ENCODE results near the gene ATP6V1A. TPM values are rescaled to one million over a fixed set of nuclear protein-coding genes. Genes with fewer than 3 reads are reported as not detected.

Gene ATP6V1A
- total and polyA plus RNA-seq, 2 of the 13 experiments (the other 11 are each of a cell fraction or from before 2014, with no cell fraction given): 23.4 to 95.1 TPM

DNA sequence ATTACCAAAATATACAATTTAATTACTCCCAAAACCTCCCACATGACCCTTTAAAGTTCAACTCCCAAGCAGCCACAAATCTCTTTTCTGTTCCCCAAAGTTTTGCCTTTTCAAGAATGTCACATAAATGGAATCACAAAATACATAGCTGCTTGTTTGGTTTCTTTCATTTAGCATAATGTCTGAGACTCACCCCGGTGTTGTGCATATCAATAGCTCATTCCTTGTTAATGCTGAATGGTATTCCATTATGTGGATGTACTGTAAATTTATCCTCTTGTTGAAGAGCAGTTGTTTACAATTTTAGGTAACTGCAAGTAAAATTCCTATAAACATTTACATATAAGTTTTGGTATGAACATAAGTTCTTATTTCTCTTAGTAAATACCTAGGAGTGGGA is 16.3 kb upstream of the ATP6V1A start:
- H3K4me2 ChIP-seq (ENCODE audit: low read depth, low read length): no peak overlapping the region
- BruUV-seq (replicated peaks): no TSS peak
- H3K4me1 ChIP-seq (ENCODE audit: insufficient read depth, low read length): peaks cover 4% of the 10 kb centered on the region
- H3K79me2 ChIP-seq (ENCODE audit: insufficient read depth, low read length): peaks cover 97% of the 10 kb centered on the region
- H3K4me3 ChIP-seq (replicated peaks in 1 of 3; ENCODE audit: insufficient read depth in 1 of 3, low read depth in 2 of 3, low read length in 3 of 3): no peak overlapping the region
- no peak for FAIRE-seq
- WGBS (ENCODE audit: low lambda C conversion rate): 100% methylated on average over 1 of the region's 1 CpG
- H3K27ac ChIP-seq (ENCODE audit: extremely low read length, insufficient read depth, low read length): no peak overlapping the region
- H2AFZ ChIP-seq (ENCODE audit: low read length): no peak overlapping the region
- DNase-seq (ENCODE audit: low spot score): no peak
- TF ChIP-seq JUND (CRISPR knock-in tag; IDR thresholded peaks at IDR 0.05): no peak
- no peak for TF ChIP-seq FOSL2 (CRISPR knock-in tag; IDR thresholded peaks at IDR 0.05)
- no peak for TF ChIP-seq YEATS4 (CRISPR knock-in tag; IDR thresholded peaks at IDR 0.05; ENCODE audit: borderline replicate concordance)
- TF ChIP-seq, protein P1, sequence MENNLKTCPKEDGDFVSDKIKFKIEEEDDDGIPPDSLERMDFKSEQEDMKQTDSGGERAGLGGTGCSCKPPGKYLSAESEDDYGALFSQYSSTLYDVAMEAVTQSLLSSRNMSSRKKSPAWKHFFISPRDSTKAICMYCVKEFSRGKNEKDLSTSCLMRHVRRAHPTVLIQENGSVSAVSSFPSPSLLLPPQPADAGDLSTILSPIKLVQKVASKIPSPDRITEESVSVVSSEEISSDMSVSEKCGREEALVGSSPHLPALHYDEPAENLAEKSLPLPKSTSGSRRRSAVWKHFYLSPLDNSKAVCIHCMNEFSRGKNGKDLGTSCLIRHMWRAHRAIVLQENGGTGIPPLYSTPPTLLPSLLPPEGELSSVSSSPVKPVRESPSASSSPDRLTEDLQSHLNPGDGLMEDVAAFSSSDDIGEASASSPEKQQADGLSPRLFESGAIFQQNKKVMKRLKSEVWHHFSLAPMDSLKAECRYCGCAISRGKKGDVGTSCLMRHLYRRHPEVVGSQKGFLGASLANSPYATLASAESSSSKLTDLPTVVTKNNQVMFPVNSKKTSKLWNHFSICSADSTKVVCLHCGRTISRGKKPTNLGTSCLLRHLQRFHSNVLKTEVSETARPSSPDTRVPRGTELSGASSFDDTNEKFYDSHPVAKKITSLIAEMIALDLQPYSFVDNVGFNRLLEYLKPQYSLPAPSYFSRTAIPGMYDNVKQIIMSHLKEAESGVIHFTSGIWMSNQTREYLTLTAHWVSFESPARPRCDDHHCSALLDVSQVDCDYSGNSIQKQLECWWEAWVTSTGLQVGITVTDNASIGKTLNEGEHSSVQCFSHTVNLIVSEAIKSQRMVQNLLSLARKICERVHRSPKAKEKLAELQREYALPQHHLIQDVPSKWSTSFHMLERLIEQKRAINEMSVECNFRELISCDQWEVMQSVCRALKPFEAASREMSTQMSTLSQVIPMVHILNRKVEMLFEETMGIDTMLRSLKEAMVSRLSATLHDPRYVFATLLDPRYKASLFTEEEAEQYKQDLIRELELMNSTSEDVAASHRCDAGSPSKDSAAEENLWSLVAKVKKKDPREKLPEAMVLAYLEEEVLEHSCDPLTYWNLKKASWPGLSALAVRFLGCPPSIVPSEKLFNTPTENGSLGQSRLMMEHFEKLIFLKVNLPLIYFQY (CRISPR knock-in tag; IDR thresholded peaks at IDR 0.05; ENCODE audit: borderline replicate concordance): no peak
- TF ChIP-seq, protein P2, sequence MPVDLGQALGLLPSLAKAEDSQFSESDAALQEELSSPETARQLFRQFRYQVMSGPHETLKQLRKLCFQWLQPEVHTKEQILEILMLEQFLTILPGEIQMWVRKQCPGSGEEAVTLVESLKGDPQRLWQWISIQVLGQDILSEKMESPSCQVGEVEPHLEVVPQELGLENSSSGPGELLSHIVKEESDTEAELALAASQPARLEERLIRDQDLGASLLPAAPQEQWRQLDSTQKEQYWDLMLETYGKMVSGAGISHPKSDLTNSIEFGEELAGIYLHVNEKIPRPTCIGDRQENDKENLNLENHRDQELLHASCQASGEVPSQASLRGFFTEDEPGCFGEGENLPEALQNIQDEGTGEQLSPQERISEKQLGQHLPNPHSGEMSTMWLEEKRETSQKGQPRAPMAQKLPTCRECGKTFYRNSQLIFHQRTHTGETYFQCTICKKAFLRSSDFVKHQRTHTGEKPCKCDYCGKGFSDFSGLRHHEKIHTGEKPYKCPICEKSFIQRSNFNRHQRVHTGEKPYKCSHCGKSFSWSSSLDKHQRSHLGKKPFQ (CRISPR knock-in tag; IDR thresholded peaks at IDR 0.05; ENCODE audit: insufficient replicate concordance): no peak
- TF ChIP-seq, protein P3, sequence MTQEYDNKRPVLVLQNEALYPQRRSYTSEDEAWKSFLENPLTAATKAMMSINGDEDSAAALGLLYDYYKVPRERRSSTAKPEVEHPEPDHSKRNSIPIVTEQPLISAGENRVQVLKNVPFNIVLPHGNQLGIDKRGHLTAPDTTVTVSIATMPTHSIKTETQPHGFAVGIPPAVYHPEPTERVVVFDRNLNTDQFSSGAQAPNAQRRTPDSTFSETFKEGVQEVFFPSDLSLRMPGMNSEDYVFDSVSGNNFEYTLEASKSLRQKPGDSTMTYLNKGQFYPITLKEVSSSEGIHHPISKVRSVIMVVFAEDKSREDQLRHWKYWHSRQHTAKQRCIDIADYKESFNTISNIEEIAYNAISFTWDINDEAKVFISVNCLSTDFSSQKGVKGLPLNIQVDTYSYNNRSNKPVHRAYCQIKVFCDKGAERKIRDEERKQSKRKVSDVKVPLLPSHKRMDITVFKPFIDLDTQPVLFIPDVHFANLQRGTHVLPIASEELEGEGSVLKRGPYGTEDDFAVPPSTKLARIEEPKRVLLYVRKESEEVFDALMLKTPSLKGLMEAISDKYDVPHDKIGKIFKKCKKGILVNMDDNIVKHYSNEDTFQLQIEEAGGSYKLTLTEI (CRISPR knock-in tag; conservative IDR thresholded peaks at IDR 0.05): no peak
- no peak for TF ChIP-seq SKI (IDR thresholded peaks at IDR 0.05; ENCODE audit: partially characterized antibody)
- TF ChIP-seq XRCC5 (optimal IDR thresholded peaks at IDR 0.05; ENCODE audit: low read length): no peak
- no peak for TF ChIP-seq GFI1 (CRISPR knock-in tag; IDR thresholded peaks at IDR 0.05; ENCODE audit: borderline replicate concordance)
- TF ChIP-seq BHLHE40 (IDR thresholded peaks at IDR 0.05; ENCODE audit: low read length): no peak
- TF ChIP-seq, protein P4, sequence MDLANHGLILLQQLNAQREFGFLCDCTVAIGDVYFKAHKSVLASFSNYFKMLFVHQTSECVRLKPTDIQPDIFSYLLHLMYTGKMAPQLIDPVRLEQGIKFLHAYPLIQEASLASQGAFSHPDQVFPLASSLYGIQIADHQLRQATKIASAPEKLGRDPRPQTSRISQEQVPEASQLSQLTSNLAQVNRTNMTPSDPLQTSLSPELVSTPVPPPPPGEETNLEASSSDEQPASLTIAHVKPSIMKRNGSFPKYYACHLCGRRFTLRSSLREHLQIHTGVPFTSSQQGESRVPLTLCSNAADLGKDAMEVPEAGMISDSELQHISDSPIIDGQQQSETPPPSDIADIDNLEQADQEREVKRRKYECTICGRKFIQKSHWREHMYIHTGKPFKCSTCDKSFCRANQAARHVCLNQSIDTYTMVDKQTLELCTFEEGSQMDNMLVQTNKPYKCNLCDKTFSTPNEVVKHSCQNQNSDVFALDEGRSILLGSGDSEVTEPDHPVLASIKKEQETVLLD (CRISPR knock-in tag; IDR thresholded peaks at IDR 0.05; ENCODE audit: low read depth): no peak
- no peak for TF ChIP-seq TAF1 (CRISPR knock-in tag; IDR thresholded peaks at IDR 0.05)
- TF ChIP-seq SUZ12 (IDR thresholded peaks at IDR 0.05; ENCODE audit: low read depth, low read length): no peak
- TF ChIP-seq MXI1 (IDR thresholded peaks at IDR 0.05; ENCODE audit: borderline replicate concordance, low read depth, low read length): no peak
- no peak for TF ChIP-seq ZNF383 (CRISPR knock-in tag; IDR thresholded peaks at IDR 0.05; ENCODE audit: borderline replicate concordance)
- no peak for TF ChIP-seq YEATS2 (CRISPR knock-in tag; IDR thresholded peaks at IDR 0.05; ENCODE audit: borderline replicate concordance)
- no peak for TF ChIP-seq TRIM24 (CRISPR knock-in tag; IDR thresholded peaks at IDR 0.05)
- no peak for TF ChIP-seq TAF15 (IDR thresholded peaks at IDR 0.05; ENCODE audit: low read depth, low read length, poor library complexity, severe bottlenecking)
- in situ Hi-C loops (cut with HindIII; ENCODE audit: extremely low pct_ligation_motif_present, low pct_unique_long_range_greater_than_20kb) (no loop called here), intact Hi-C loops (cut with micrococcal nuclease; ENCODE audit: unreplicated experiment) (no loop called here)
- POLR2A ChIA-PET: no interaction called here
- CTCF ChIA-PET (ENCODE audit: low intra/inter-chr PET ratio, low total read pairs): no interaction called here
- H3K36me3 ChIP-seq (replicated peaks in 1 of 2; ENCODE audit: control insufficient read depth in 1 of 2, insufficient read depth in 2 of 2, low read length in 2 of 2): peaks cover 2 to 7% of the 10 kb centered on the region in 2 experiments; a peak in 3 of 5 replicates
- H3K9me3 ChIP-seq (ENCODE audit: low read length): no peaks in the 10 kb centered on the region
- H4K20me1 ChIP-seq (ENCODE audit: insufficient read depth, low read length): peaks cover 20% of the 10 kb centered on the region
- no peak overlapping the region for H3K9ac ChIP-seq (ENCODE audit: insufficient read depth, low read depth, low read length)
- ATAC-seq: no peak
- no peaks in the 10 kb centered on the region for H3K27me3 ChIP-seq (ENCODE audit: control insufficient read depth in 1 of 2, insufficient read depth in 2 of 2, low read length in 2 of 2)
